Panc1 (cell line): ENCODE measurements around the gene TTYH2.

Source experiments
- CTCF ChIP-seq: fragments of 450-650 bp; IDR thresholded peaks from 2 replicates; pipeline ENCODE4 v1.5.1; 2017; ENCODE audit warnings: mild to moderate bottlenecking
- POLR2AphosphoS5 ChIP-seq: IDR thresholded peaks from 2 replicates; pipeline ENCODE4 v1.6.1; 2012; ENCODE audit warnings: mild to moderate bottlenecking, low read depth, low read length, moderate library complexity
- REST ChIP-seq, 2 experiments: IDR thresholded peaks; 2 replicates each; pipeline ENCODE4 v1.6.1; 2011 to 2012; ENCODE audit warnings: low read depth in 2 of 2, control low read depth in 1 of 2, low read length in 1 of 2, mild to moderate bottlenecking in 1 of 2, moderate library complexity in 1 of 2; ENCODE audit not compliant: insufficient read depth in 1 of 2

GRCh38 chr17:74185571-74186185, 27.7 kb upstream of the TTYH2 start:
- no peak for TF ChIP-seq CTCF
- no peak for TF ChIP-seq REST (IDR thresholded peaks at IDR 0.05; ENCODE audit: insufficient read depth in 1 of 2, low read depth in 2 of 2, low read length in 1 of 2)
- TF ChIP-seq POLR2AphosphoS5, result no peak
